ENCODE results near the gene PPP1R3C. TPM values are rescaled to one million over a fixed set of nuclear protein-coding genes. Genes with fewer than 3 reads are reported as not detected.
A peak's percentile ranks its signal among the peaks of the same experiment; 100 is the strongest.

The PPP1R3C gene
- total RNA-seq, 1 donor from 2014 or later: 1.8 TPM

GRCh38 chr10:91635401-91636400 lies 2.8 kb upstream of the PPP1R3C start:
- TF ChIP-seq CTCF (IDR thresholded peaks at IDR 0.05; ENCODE audit: insufficient read depth, low read length, poor library complexity, severe bottlenecking): peak; percentile 73
- no peak for DNase-seq (ENCODE audit: low read depth)
- Histone ChIP-seq H3K36me3 (ENCODE audit: control insufficient read depth, insufficient read depth, low read length) (no peaks in the 10 kb centered on the region), H3K27me3 (ENCODE audit: control insufficient read depth, insufficient read depth, low read length) (no peaks in the 10 kb centered on the region), H3K4me3 (ENCODE audit: low read depth, low read length) (no peak overlapping the region)

- Histone ChIP-seq H3K27me3 (ENCODE audit: control insufficient read depth, insufficient read depth, low read length) (no peaks in the 10 kb centered on the region), H3K4me3 (ENCODE audit: low read depth, low read length) (no peak overlapping the region), H3K36me3 (ENCODE audit: control insufficient read depth, insufficient read depth, low read length) (no peaks in the 10 kb centered on the region)
- DNase-seq (ENCODE audit: low read depth): no peak
- TF ChIP-seq CTCF (IDR thresholded peaks at IDR 0.05; ENCODE audit: insufficient read depth, low read length, poor library complexity, severe bottlenecking): no peak
Observed at GRCh38 chr10:91634898-91635297, 2.0 kb upstream of the PPP1R3C start.

GRCh38 chr10:91634246-91634645 lies 1.4 kb upstream of the PPP1R3C start:
- Histone ChIP-seq H3K27me3 (ENCODE audit: control insufficient read depth, insufficient read depth, low read length) (no peaks in the 10 kb centered on the region), H3K36me3 (ENCODE audit: control insufficient read depth, insufficient read depth, low read length) (no peaks in the 10 kb centered on the region), H3K4me3 (ENCODE audit: low read depth, low read length) (no peak overlapping the region)
- TF ChIP-seq CTCF (IDR thresholded peaks at IDR 0.05; ENCODE audit: insufficient read depth, low read length, poor library complexity, severe bottlenecking): no peak
- DNase-seq (ENCODE audit: low read depth): no peak

GRCh38 chr10:91630625-91631024 lies 2.2 kb downstream of the PPP1R3C start:
- Histone ChIP-seq H3K4me3 (ENCODE audit: low read depth, low read length) (no peak overlapping the region), H3K27me3 (ENCODE audit: control insufficient read depth, insufficient read depth, low read length) (no peaks in the 10 kb centered on the region), H3K36me3 (ENCODE audit: control insufficient read depth, insufficient read depth, low read length) (no peaks in the 10 kb centered on the region)
- no peak for TF ChIP-seq CTCF (IDR thresholded peaks at IDR 0.05; ENCODE audit: insufficient read depth, low read length, poor library complexity, severe bottlenecking)
- no peak for DNase-seq (ENCODE audit: low read depth)

- Histone ChIP-seq H3K4me3 (ENCODE audit: low read depth, low read length) (no peak overlapping the region), H3K36me3 (ENCODE audit: control insufficient read depth, insufficient read depth, low read length) (no peaks in the 10 kb centered on the region), H3K27me3 (ENCODE audit: control insufficient read depth, insufficient read depth, low read length) (no peaks in the 10 kb centered on the region)
- DNase-seq (ENCODE audit: low read depth): no peak
- no peak for TF ChIP-seq CTCF (IDR thresholded peaks at IDR 0.05; ENCODE audit: insufficient read depth, low read length, poor library complexity, severe bottlenecking)
Observed at GRCh38 chr10:91629715-91630549, 2.9 kb downstream of the PPP1R3C start.

All from kidney epithelial cell (primary cell).